Measurements from ENCODE around the gene TJP1.

Gene TJP1

GRCh38 chr15:29688506-29689286 is 133.6 kb downstream of the TJP1 start:
- DNase-seq (ENCODE audit: low read depth) = no peak
- no peak for TF ChIP-seq CTCF (conservative IDR thresholded peaks at IDR 0.05; ENCODE audit: low read depth, low read length)
- no peak overlapping the region for H3K4me3 ChIP-seq (ENCODE audit: low read length)

GRCh38 chr15:29687939-29688505 is 134.2 kb downstream of the TJP1 start:
- H3K4me3 ChIP-seq (ENCODE audit: low read length) = no peak overlapping the region
- no peak for TF ChIP-seq CTCF (conservative IDR thresholded peaks at IDR 0.05; ENCODE audit: low read depth, low read length)
- DNase-seq (ENCODE audit: low read depth) = no peak

GRCh38 chr15:29687204-29687815 is 135.0 kb downstream of the TJP1 start:
- no peak for DNase-seq (ENCODE audit: low read depth)
- no peak overlapping the region for H3K4me3 ChIP-seq (ENCODE audit: low read length)
- TF ChIP-seq CTCF (conservative IDR thresholded peaks at IDR 0.05; ENCODE audit: low read depth, low read length) = no peak

- TF ChIP-seq CTCF (conservative IDR thresholded peaks at IDR 0.05; ENCODE audit: low read depth, low read length) = no peak
- no peak overlapping the region for H3K4me3 ChIP-seq (ENCODE audit: low read length)
- no peak for DNase-seq (ENCODE audit: low read depth)
Measured at GRCh38 chr15:29686445-29687203, 135.6 kb downstream of the TJP1 start.

GRCh38 chr15:29686079-29686425 is 136.2 kb downstream of the TJP1 start:
- H3K4me3 ChIP-seq (ENCODE audit: low read length) = no peak overlapping the region
- no peak for TF ChIP-seq CTCF (conservative IDR thresholded peaks at IDR 0.05; ENCODE audit: low read depth, low read length)
- DNase-seq (ENCODE audit: low read depth) = no peak

GRCh38 chr15:29685156-29686078 is 136.9 kb downstream of the TJP1 start:
- TF ChIP-seq CTCF (conservative IDR thresholded peaks at IDR 0.05; ENCODE audit: low read depth, low read length) = no peak
- no peak for DNase-seq (ENCODE audit: low read depth)
- H3K4me3 ChIP-seq (ENCODE audit: low read length) = no peak overlapping the region

Measured in retinal pigment epithelial cell (primary cell).